ENCODE data around the gene NXN.

DNA sequence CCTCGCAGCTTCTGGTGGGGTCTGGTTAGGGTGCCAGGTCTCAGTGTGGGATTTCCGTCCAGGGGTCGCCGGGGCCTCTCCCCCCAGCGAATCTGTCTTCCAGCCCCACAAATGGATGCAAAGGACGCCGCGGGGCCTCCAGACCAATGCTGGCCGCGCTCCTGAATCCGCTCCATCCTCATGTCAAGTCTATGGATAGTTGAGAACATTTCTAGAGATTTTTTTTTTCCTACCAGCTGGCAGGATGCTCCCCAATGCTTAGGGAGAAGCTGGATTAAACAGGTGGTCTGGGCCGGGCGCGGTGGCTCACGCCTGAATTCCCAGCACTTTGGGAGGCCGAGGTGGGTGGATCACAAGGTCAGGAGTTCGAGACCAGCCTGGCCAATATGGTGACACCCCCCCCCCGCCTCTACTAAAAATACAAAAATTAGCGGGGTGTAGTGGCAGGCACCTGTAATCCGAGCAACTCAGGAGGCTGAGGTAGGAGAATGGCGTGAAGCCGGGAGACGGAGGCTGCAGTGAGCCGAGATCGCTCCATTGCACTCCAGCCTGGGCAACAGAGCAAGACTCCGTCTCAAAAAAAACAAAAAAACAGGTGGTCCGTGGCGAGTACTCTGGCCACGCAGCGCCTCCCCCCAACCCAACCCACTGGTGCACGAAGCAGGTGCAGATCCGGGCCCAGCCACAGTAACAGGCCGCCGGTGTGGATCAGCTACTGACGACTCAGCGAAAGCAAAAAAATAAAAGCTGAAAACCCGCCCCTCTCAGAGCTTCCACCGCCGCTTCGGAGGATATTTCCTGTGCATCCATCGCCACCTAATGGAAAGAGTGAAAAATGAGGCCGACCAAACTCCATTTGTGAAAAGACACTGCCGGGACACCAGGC, 1.1 kb upstream of the NXN start:
- TF ChIP-seq POLR2A (IDR thresholded peaks at IDR 0.05) (no peak), POLR2AphosphoS5 (IDR thresholded peaks at IDR 0.05) (peak in 1 of 2 donors; percentile 24), EP300 (IDR thresholded peaks at IDR 0.05) (no peak)
- TF ChIP-seq, protein P1, sequence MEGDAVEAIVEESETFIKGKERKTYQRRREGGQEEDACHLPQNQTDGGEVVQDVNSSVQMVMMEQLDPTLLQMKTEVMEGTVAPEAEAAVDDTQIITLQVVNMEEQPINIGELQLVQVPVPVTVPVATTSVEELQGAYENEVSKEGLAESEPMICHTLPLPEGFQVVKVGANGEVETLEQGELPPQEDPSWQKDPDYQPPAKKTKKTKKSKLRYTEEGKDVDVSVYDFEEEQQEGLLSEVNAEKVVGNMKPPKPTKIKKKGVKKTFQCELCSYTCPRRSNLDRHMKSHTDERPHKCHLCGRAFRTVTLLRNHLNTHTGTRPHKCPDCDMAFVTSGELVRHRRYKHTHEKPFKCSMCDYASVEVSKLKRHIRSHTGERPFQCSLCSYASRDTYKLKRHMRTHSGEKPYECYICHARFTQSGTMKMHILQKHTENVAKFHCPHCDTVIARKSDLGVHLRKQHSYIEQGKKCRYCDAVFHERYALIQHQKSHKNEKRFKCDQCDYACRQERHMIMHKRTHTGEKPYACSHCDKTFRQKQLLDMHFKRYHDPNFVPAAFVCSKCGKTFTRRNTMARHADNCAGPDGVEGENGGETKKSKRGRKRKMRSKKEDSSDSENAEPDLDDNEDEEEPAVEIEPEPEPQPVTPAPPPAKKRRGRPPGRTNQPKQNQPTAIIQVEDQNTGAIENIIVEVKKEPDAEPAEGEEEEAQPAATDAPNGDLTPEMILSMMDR (IDR thresholded peaks at IDR 0.05), result peak; percentile 67 to 81 (median 70)

Measured in upper lobe of left lung (tissue), 4 donors.